WTC11 (cell line): ENCODE measurements around the gene DHRSX.

Source experiments
- ATF1 ChIP-seq: sonication (generic); formaldehyde crosslinking; IDR thresholded peaks from 2 replicates; pipeline ENCODE4 v1.8.1; 2023; ENCODE audit warnings: mild to moderate bottlenecking, moderate library complexity, missing genetic modification reagents
- CREB1 ChIP-seq: sonication (generic); formaldehyde crosslinking; IDR thresholded peaks from 2 replicates; pipeline ENCODE4 v1.8.0; 2023; ENCODE audit warnings: mild to moderate bottlenecking, missing genetic modification reagents
- CREM ChIP-seq: sonication (generic); formaldehyde crosslinking; IDR thresholded peaks from 2 replicates; pipeline ENCODE4 v1.8.1; 2022; ENCODE audit warnings: mild to moderate bottlenecking, missing genetic modification reagents, moderate library complexity
- FOXK1 ChIP-seq: sonication (generic); formaldehyde crosslinking; IDR thresholded peaks from 2 replicates; pipeline ENCODE4 v1.8.0; 2022; ENCODE audit warnings: mild to moderate bottlenecking, moderate library complexity, missing genetic modification reagents
- GTF2I ChIP-seq: fragments of 250-450 bp; sonication (Bioruptor Pico); conservative IDR thresholded peaks from 2 replicates; pipeline ENCODE4 v1.4.0; 2021; ENCODE audit warnings: mild to moderate bottlenecking
- SP1 ChIP-seq: sonication (generic); formaldehyde crosslinking; conservative IDR thresholded peaks from 2 replicates; pipeline ENCODE4 v1.8.1; 2022; ENCODE audit warnings: missing genetic modification reagents
- ZNF121 ChIP-seq: sonication (generic); formaldehyde crosslinking; IDR thresholded peaks from 2 replicates; pipeline ENCODE4 v1.8.0; 2023; ENCODE audit warnings: missing genetic modification reagents
- ZNF396 ChIP-seq: fragments of 250-450 bp; sonication (Bioruptor Pico); IDR thresholded peaks from 2 replicates; pipeline ENCODE4 v1.8.0; 2021; ENCODE audit warnings: mild to moderate bottlenecking, moderate library complexity, borderline replicate concordance
- ZNF416 ChIP-seq: fragments of 250-450 bp; sonication (Bioruptor Pico); IDR thresholded peaks from 2 replicates; pipeline ENCODE4 v1.9.0; 2021; ENCODE audit warnings: mild to moderate bottlenecking, inconsistent platforms
- TF ChIP-seq, protein P1 (sequence below): fragments of 200-600 bp; IDR thresholded peaks from 2 replicates; pipeline ENCODE4 v1.8.0; 2022; ENCODE audit warnings: antibody characterized with exemption
- TF ChIP-seq, protein P2 (sequence below): sonication (generic); formaldehyde crosslinking; IDR thresholded peaks from 2 replicates; pipeline ENCODE4 v1.8.0; 2022; ENCODE audit warnings: mild to moderate bottlenecking, missing genetic modification reagents
- TF ChIP-seq, protein P3 (sequence below): sonication (generic); formaldehyde crosslinking; IDR thresholded peaks from 2 replicates; pipeline ENCODE4 v1.8.0; 2022; ENCODE audit warnings: mild to moderate bottlenecking, missing genetic modification reagents

DNA sequence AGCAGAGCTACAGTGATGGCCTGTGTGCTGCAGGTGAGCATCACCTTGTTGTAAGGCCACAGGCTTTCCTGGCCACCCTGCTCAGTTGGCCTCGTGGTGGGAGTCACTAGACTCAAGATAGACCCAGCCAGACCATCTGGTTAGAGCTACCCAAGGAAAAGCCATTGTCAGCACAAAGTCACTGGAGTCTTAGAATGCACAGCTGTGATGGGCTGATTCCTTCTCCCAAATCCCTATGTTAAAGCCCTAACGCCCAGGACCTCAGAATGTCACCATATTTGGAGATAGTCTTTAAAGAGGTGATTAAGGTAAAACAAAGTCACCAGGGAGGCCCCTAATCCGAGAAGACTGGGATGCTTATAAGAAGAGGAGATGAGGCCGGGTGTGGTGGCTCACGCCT lies 173.4 kb downstream of the DHRSX start:
- TF ChIP-seq, protein P1, sequence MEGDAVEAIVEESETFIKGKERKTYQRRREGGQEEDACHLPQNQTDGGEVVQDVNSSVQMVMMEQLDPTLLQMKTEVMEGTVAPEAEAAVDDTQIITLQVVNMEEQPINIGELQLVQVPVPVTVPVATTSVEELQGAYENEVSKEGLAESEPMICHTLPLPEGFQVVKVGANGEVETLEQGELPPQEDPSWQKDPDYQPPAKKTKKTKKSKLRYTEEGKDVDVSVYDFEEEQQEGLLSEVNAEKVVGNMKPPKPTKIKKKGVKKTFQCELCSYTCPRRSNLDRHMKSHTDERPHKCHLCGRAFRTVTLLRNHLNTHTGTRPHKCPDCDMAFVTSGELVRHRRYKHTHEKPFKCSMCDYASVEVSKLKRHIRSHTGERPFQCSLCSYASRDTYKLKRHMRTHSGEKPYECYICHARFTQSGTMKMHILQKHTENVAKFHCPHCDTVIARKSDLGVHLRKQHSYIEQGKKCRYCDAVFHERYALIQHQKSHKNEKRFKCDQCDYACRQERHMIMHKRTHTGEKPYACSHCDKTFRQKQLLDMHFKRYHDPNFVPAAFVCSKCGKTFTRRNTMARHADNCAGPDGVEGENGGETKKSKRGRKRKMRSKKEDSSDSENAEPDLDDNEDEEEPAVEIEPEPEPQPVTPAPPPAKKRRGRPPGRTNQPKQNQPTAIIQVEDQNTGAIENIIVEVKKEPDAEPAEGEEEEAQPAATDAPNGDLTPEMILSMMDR: no peak
- TF ChIP-seq ZNF396 (CRISPR knock-in tag) (no peak), CREM (no peak), ZNF416 (CRISPR knock-in tag) (no peak), SP1 (CRISPR knock-in tag) (no peak), GTF2I (no peak), ZNF121 (CRISPR knock-in tag) (no peak), ATF1 (CRISPR knock-in tag) (no peak), FOXK1 (CRISPR knock-in tag) (no peak), CREB1 (CRISPR knock-in tag) (no peak)
- TF ChIP-seq, protein P2, sequence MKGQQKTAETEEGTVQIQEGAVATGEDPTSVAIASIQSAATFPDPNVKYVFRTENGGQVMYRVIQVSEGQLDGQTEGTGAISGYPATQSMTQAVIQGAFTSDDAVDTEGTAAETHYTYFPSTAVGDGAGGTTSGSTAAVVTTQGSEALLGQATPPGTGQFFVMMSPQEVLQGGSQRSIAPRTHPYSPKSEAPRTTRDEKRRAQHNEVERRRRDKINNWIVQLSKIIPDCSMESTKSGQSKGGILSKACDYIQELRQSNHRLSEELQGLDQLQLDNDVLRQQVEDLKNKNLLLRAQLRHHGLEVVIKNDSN: no peak
- TF ChIP-seq, protein P3, sequence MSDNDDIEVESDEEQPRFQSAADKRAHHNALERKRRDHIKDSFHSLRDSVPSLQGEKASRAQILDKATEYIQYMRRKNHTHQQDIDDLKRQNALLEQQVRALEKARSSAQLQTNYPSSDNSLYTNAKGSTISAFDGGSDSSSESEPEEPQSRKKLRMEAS (CRISPR knock-in tag): no peak
